ENCODE results near the gene CSKMT.

- no peak for TF ChIP-seq CTCF (optimal IDR thresholded peaks at IDR 0.05 in 1 of 3, IDR thresholded peaks at IDR 0.05 in 1 of 3, conservative IDR thresholded peaks at IDR 0.05 in 1 of 3; ENCODE audit: extremely low read depth in 1 of 3, insufficient read depth in 2 of 3, low read length in 3 of 3)
- TF ChIP-seq EZH2 (IDR thresholded peaks at IDR 0.05; ENCODE audit: low read length) = no peak
Observed at GRCh38 chr11:62671236-62671607, 6.1 kb downstream of the CSKMT start.

Data from keratinocyte (primary cell).